GM12878 (cell line): Measurements from ENCODE around the gene UST. TPM values are rescaled to one million over a fixed set of nuclear protein-coding genes. Genes with fewer than 3 reads are reported as not detected.

Experiments used
- ATAC-seq: fragments of 200-7000 bp; cut with Tn5 transposase; 3 replicates; pipeline ENCODE4 v1.9.1; 2020; ENCODE audit warnings: mild to moderate bottlenecking, moderate library complexity
- BruUV-seq: library from RNA; stranded (reverse); fragments of 400-500 nt; replicated peaks from 2 replicates; lab custom pipeline; 2021; lab: Mats Ljungman, UMichigan
- CTCF ChIA-PET: fragments of 300-600 bp; sonication (Branson Sonifier 250); formaldehyde crosslinking; extraction: SDS; loops from one replicate; lab custom pipeline; 2021; ENCODE audit warnings: inconsistent platforms; lab: Yijun Ruan, JAX
- POLR2A ChIA-PET: fragments of 350-600 bp; formaldehyde crosslinking; extraction: SDS; loops from one replicate; lab custom pipeline; 2021; ENCODE audit warnings: inconsistent platforms; lab: Charles Lee
- RAD21 ChIA-PET: fragments of 300-600 bp; sonication (Branson Sonifier 250); formaldehyde crosslinking; loops from one replicate; lab custom pipeline; 2023; ENCODE audit warnings: antibody characterized with exemption; ENCODE audit not compliant: unreplicated experiment; lab: Charles Lee
- SMC1A ChIA-PET: fragments of 300-600 bp; sonication (Branson Sonifier 250); formaldehyde crosslinking; loops from one replicate; lab custom pipeline; 2023; ENCODE audit not compliant: unreplicated experiment, uncharacterized antibody; lab: Charles Lee
- DNase-seq: peaks from one replicate; pipeline ENCODE4 v3.0.0-alpha.2; 2011; ENCODE audit warnings: low read depth, low spot score
- FAIRE-seq: peaks from 3 replicates; lab custom pipeline; 2011; peaks lifted over from hg19 to GRCh38; lab: Jason Lieb, UNC
- H2AFZ ChIP-seq: 2 replicates; pipeline ENCODE4 v1.6.0; 2011; ENCODE audit warnings: low read depth, low read length, control low read depth; ENCODE audit not compliant: control insufficient read depth
- H3K27ac ChIP-seq: 2 replicates; pipeline ENCODE4 v1.5.1; 2011; ENCODE audit warnings: control low read depth; ENCODE audit not compliant: control insufficient read depth, insufficient read depth
- H3K27me3 ChIP-seq, 2 experiments: replicated peaks in 1 of 2; 2 replicates each; pipeline versions ENCODE4 v1.6.0 to v1.6.1; 2011; ENCODE audit warnings: low read length in 1 of 2; ENCODE audit not compliant: control insufficient read depth in 2 of 2, insufficient read depth in 2 of 2
- H3K36me3 ChIP-seq, 2 experiments: 2 replicates each; pipeline ENCODE4 v1.5.1; 2011; ENCODE audit warnings: low read length in 1 of 2; ENCODE audit not compliant: control insufficient read depth in 2 of 2, insufficient read depth in 2 of 2
- H3K4me1 ChIP-seq: 2 replicates; pipeline ENCODE4 v1.6.1; 2011; ENCODE audit warnings: mild to moderate bottlenecking, low read length, moderate library complexity, mixed read lengths; ENCODE audit not compliant: control insufficient read depth, insufficient read depth
- H3K4me2 ChIP-seq: 2 replicates; pipeline ENCODE4 v1.6.0; 2011; ENCODE audit warnings: control low read depth; ENCODE audit not compliant: control insufficient read depth, insufficient read depth
- H3K4me3 ChIP-seq: fragments of 200-600 bp; sonication (generic); 2 replicates; pipeline ENCODE4 v1.5.1; 2016
- H3K79me2 ChIP-seq: 2 replicates; pipeline ENCODE4 v1.6.0; 2011; ENCODE audit warnings: low read length; ENCODE audit not compliant: control insufficient read depth, insufficient read depth
- H3K9ac ChIP-seq: 2 replicates; pipeline ENCODE4 v1.8.0; 2011; ENCODE audit warnings: low read length, control low read depth, mixed read lengths; ENCODE audit not compliant: control insufficient read depth, insufficient read depth
- H3K9me3 ChIP-seq: replicated peaks from 3 replicates; pipeline ENCODE4 v1.5.1; 2011; ENCODE audit warnings: mild to moderate bottlenecking, low read length; ENCODE audit not compliant: control insufficient read depth, insufficient read depth
- H4K20me1 ChIP-seq: 2 replicates; pipeline ENCODE4 v1.6.0; 2011; ENCODE audit not compliant: control insufficient read depth, insufficient read depth
- CEBPB ChIP-seq, 2 experiments: fragments of 150-350 bp in 1 of 2; IDR thresholded peaks; 2 replicates each; pipeline ENCODE4 v1.6.1; 2012 to 2014; ENCODE audit warnings: low read depth in 2 of 2, low read length in 2 of 2, borderline replicate concordance in 1 of 2, inconsistent platforms in 1 of 2
- CHD2 ChIP-seq: IDR thresholded peaks from 2 replicates; pipeline ENCODE4 v1.6.1; 2011; ENCODE audit warnings: low read depth, low read length, improper control_type of control experiment, borderline replicate concordance
- DPF2 ChIP-seq: fragments of 450-650 bp; IDR thresholded peaks from 2 replicates; pipeline ENCODE4 v1.6.1; 2017; ENCODE audit warnings: mild to moderate bottlenecking
- EZH2 ChIP-seq: IDR thresholded peaks from 2 replicates; pipeline ENCODE4 v1.6.1; 2012; ENCODE audit warnings: low read depth, mild to moderate bottlenecking, control low read depth, inconsistent platforms, low read length, borderline replicate concordance; ENCODE audit not compliant: control insufficient read depth
- FOXM1 ChIP-seq: IDR thresholded peaks from 2 replicates; pipeline ENCODE4 v1.6.1; 2012; ENCODE audit warnings: low read depth, mild to moderate bottlenecking, inconsistent platforms, low read length, moderate library complexity
- IKZF1 ChIP-seq: fragments of 450-650 bp; conservative IDR thresholded peaks from 2 replicates; pipeline ENCODE4 v1.6.1; 2017; ENCODE audit warnings: antibody characterized with exemption, mild to moderate bottlenecking
- IKZF2 ChIP-seq, 2 experiments: fragments of 450-650 bp; IDR thresholded peaks; 2 replicates each; pipeline ENCODE4 v1.6.1; 2017; ENCODE audit warnings: mild to moderate bottlenecking in 2 of 2, moderate library complexity in 2 of 2
- IRF4 ChIP-seq: IDR thresholded peaks from 2 replicates; pipeline ENCODE4 v1.6.1; 2011; ENCODE audit warnings: low read depth, low read length
- JUNB ChIP-seq: IDR thresholded peaks from 2 replicates; pipeline ENCODE4 v1.6.1; 2016; ENCODE audit warnings: antibody characterized with exemption, mild to moderate bottlenecking
- KAT2A ChIP-seq: conservative IDR thresholded peaks from 2 replicates; pipeline ENCODE4 v1.6.1; 2011; ENCODE audit warnings: low read depth, low read length; ENCODE audit not compliant: control insufficient read depth
- MEF2B ChIP-seq: fragments of 450-650 bp; IDR thresholded peaks from 2 replicates; pipeline ENCODE4 v1.6.1; 2018; ENCODE audit warnings: mild to moderate bottlenecking, moderate library complexity; ENCODE audit not compliant: partially characterized antibody, poor library complexity, severe bottlenecking
- MXI1 ChIP-seq: fragments of 150-350 bp; IDR thresholded peaks from 2 replicates; pipeline ENCODE4 v1.6.1; 2011; ENCODE audit warnings: low read depth, mild to moderate bottlenecking, inconsistent platforms, low read length, improper control_type of control experiment
- NR2C2 ChIP-seq: IDR thresholded peaks from 2 replicates; pipeline ENCODE4 v1.6.1; 2011; ENCODE audit warnings: borderline replicate concordance, low read depth; ENCODE audit not compliant: control insufficient read depth, insufficient read length
- POLR2A ChIP-seq: IDR thresholded peaks from 2 replicates; pipeline ENCODE4 v1.6.1; 2011; ENCODE audit warnings: low read depth, mild to moderate bottlenecking, low read length
- SPI1 ChIP-seq: IDR thresholded peaks from 2 replicates; pipeline ENCODE4 v1.6.1; 2011; ENCODE audit warnings: low read depth, mild to moderate bottlenecking, low read length, moderate library complexity, borderline replicate concordance; ENCODE audit not compliant: insufficient read depth
- STAT3 ChIP-seq: IDR thresholded peaks from 2 replicates; pipeline ENCODE4 v1.6.1; 2011; ENCODE audit warnings: low read depth, low read length, improper control_type of control experiment
- TCF3 ChIP-seq: IDR thresholded peaks from 2 replicates; pipeline ENCODE4 v1.6.1; 2012; ENCODE audit warnings: low read depth, mild to moderate bottlenecking, low read length, borderline replicate concordance; ENCODE audit not compliant: insufficient read depth
- ZBED1 ChIP-seq: IDR thresholded peaks from 2 replicates; pipeline ENCODE4 v1.6.1; 2016; ENCODE audit warnings: borderline replicate concordance
- ZNF207 ChIP-seq: fragments of 450-650 bp; IDR thresholded peaks from 2 replicates; pipeline ENCODE4 v1.6.1; 2014; ENCODE audit warnings: antibody characterized with exemption, mild to moderate bottlenecking, borderline replicate concordance
- WGBS: methylation state at CpG from one replicate; pipeline ENCODE4 v1.1.6; 2016; ENCODE audit warnings: low lambda C conversion rate; ENCODE audit not compliant: insufficient replicate concordance, insufficient coverage; ENCODE audit errors: missing lambda C conversion rate; 5-methylcytosine and 5-hydroxymethylcytosine counted together
- in situ Hi-C: fragments of 300-500 bp; cut with MboI; formaldehyde crosslinking; loops from 9 replicates; pipeline ENCODE4 v1.14.3; 2018; ENCODE audit warnings: mixed read lengths
- intact Hi-C: fragments of 100-400 bp; cut with micrococcal nuclease; formaldehyde crosslinking; loops from one replicate; pipeline ENCODE4 v1.14.2; 2022; ENCODE audit not compliant: unreplicated experiment
- polyA plus RNA-seq, 11 experiments: library from polyadenylated mRNA; depleted of rRNA in 4 of 11; unstranded in 6 of 11; stranded (reverse) in 5 of 11; fragments of >200 nt; fragmentation: Nextera tagmentation in 4 of 11; fragmentation: Illumina TruSeq in 1 of 11; extraction: Ambion mirVana in 4 of 11; extraction: Trizol in 1 of 11; gene quantifications; 1 replicate in 1 of 11; 2 replicates in 10 of 11; pipeline versions ENCODE4 v1.2.1 to v1.2.3, GENCODE V29; 2011 to 2016; ENCODE audit warnings: inconsistent platforms in 2 of 11, missing spikeins in 2 of 11, low read depth in 1 of 11
- total RNA-seq, 4 experiments: library from RNA; depleted of rRNA in 3 of 4; stranded (reverse); fragments of >200 nt in 3 of 4; fragmentation: Illumina TruSeq in 1 of 4; extraction: Trizol in 1 of 4; gene quantifications; 2 replicates each; pipeline versions ENCODE4 v1.2.1 to v1.2.3, GENCODE V29; 2013 to 2021

The UST gene
- total and polyA plus RNA-seq, 10 of the 15 experiments (the other 5 are each of a cell fraction or from before 2014, with no cell fraction given) = 0.74 to 43.3 (median 2.2) TPM

GRCh38 chr6:148831531-148831930 lies 84.7 kb downstream of the UST start:
- Histone ChIP-seq H3K79me2 (no peaks in the 10 kb centered on the region), H2AFZ (no peak overlapping the region), H3K4me2 (no peak overlapping the region), H3K27ac (no peak overlapping the region), H3K36me3 (no peaks in the 10 kb centered on the region), H3K27me3 (no peaks in the 10 kb centered on the region), H3K4me1 (no peaks in the 10 kb centered on the region), H3K9ac (no peak overlapping the region), H3K9me3 (no peaks in the 10 kb centered on the region; the same call in 2 of the 3 replicates), H3K4me3 (no peak overlapping the region), H4K20me1 (no peaks in the 10 kb centered on the region)
- TF ChIP-seq JUNB = 0 out of 2 replicates have a peak, but pooled peaks have one; percentile 0
- TF ChIP-seq CEBPB (IDR thresholded peaks at IDR 0.05; ENCODE audit: borderline replicate concordance in 1 of 2, low read depth in 2 of 2, low read length in 2 of 2) = no peak
- RAD21 ChIA-PET = no interaction called here
- ATAC-seq = peak; percentile 8; the same call in 1 of the 3 replicates
- intact Hi-C loops = loop anchor here (2.0 kb wide), 2 partner anchors 51 to 73 kb away; no protein-coding TSS in a partner anchor
- CTCF ChIA-PET = interaction anchor here (1.1 kb wide), 1 partner anchor 74 kb away, joined by 4 read pairs; no protein-coding TSS in a partner anchor
- DNase-seq = no peak
- 32% methylated on average over 5 of the region's 5 CpGs for WGBS
- POLR2A ChIA-PET = no interaction called here
- BruUV-seq = no TSS peak
- SMC1A ChIA-PET = no interaction called here
- no peak for FAIRE-seq
- in situ Hi-C loops = no loop called here

GRCh38 chr6:148835920-148836441 lies 89.2 kb downstream of the UST start:
- Histone ChIP-seq H3K4me3 (no peak overlapping the region), H3K4me2 (no peak overlapping the region; the same call in 1 of the 2 replicates), H3K27ac (no peak overlapping the region), H3K79me2 (no peaks in the 10 kb centered on the region), H3K9ac (no peak overlapping the region), H2AFZ (no peak overlapping the region), H4K20me1 (no peaks in the 10 kb centered on the region), H3K9me3 (no peaks in the 10 kb centered on the region), H3K4me1 (no peaks in the 10 kb centered on the region), H3K36me3 (no peaks in the 10 kb centered on the region), H3K27me3 (no peaks in the 10 kb centered on the region)
- ChIA-PET CTCF (interaction anchor here (1.2 kb wide), 1 partner anchor 114 kb away, joined by 3 read pairs; no protein-coding TSS in a partner anchor), SMC1A (interaction anchor here (1.3 kb wide), 2 partner anchors 11 to 72 kb away, joined by 3 to 4 read pairs; no protein-coding TSS in a partner anchor), RAD21 (interaction anchor here (1.0 kb wide), 1 partner anchor 75 kb away, joined by 5 read pairs; no protein-coding TSS in a partner anchor), POLR2A (no interaction called here)
- ATAC-seq (peak; percentile 82), DNase-seq (no peak), FAIRE-seq (no peak)
- no TSS peak for BruUV-seq
- in situ Hi-C loops (no loop called here), intact Hi-C loops (no loop called here)
- under 1% methylated on average over 7 of the region's 7 CpGs for WGBS
- TF ChIP-seq IKZF2 (IDR thresholded peaks at IDR 0.05) (peak; percentile 16 to 23; a peak in 1 of 4 replicates), KAT2A (no peak), TCF3 (no peak), IKZF1 (0 out of 2 replicates have a peak, but pooled peaks have one; percentile 25), ZBED1 (no peak), IRF4 (peak; percentile 29; the same call in 1 of the 2 replicates), NR2C2 (no peak), CHD2 (no peak), SPI1 (no peak), MXI1 (no peak), MEF2B (peak; percentile 54), ZNF207 (no peak), DPF2 (peak; percentile 32; the same call in 1 of the 2 replicates), STAT3 (no peak), FOXM1 (0 out of 2 replicates have a peak, but pooled peaks have one; percentile 30), EZH2 (no peak), POLR2A (no peak)
